ENCODE measurements around the gene MT1B. TPM values are rescaled to one million over a fixed set of nuclear protein-coding genes. Genes with fewer than 3 reads are reported as not detected.
A peak's percentile ranks its signal among the peaks of the same experiment; 100 is the strongest.
"Not testable (repeated sequence)": the region's sequence is repeated elsewhere in the genome, so short reads cannot be mapped to it uniquely, and the experiment has no call there.

MT1B gene
- total and polyA plus RNA-seq, 9 of the 15 experiments (the other 6 are each of a cell fraction or from before 2014, with no cell fraction given): not detected

DNA sequence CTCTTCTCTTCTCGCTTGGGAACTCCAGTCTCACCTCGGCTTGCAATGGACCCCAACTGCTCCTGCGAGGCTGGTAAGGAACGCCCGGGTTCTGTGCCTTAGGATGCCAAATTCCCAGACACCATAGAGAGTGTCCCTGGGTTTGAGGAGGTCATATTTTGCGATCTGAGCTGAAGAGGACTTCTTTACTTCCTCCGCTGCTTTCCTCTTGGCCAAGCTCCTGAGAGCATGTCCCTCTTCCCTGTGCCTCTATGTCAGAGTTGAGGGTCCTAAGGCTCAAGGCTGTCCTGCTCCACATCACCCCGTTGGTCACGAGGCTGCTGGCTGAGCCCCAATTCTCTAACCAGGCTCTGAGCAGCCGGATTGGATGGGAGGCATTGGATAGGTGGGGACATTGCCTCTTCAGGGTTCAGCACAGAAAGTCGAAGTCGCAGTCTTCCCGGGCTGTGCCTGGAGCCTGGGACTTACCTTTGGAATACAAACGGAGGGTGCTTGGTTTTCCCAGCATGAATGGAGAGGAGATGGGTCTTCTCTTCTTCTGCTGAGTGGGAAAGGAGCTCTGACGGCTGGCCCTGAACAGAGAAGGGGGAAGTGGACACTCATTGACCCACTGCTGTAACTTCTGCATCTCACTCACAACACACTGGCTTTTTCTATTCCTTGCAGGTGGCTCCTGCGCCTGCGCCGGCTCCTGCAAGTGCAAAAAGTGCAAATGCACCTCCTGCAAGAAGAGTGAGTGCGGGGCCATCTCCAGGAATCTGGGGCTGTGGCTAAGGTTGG is 18.3 kb downstream of the MT1B start:
- no peak overlapping the region for H3K4me2 ChIP-seq (ENCODE audit: insufficient read depth, low read length)
- no peak overlapping the region for H2AFZ ChIP-seq (ENCODE audit: low read depth, low read length)
- no peaks in the 10 kb centered on the region for H3K36me3 ChIP-seq (ENCODE audit: control insufficient read depth, insufficient read depth, low read length)
- FAIRE-seq (no peak), ATAC-seq (no peak), DNase-seq (ENCODE audit: extremely low read depth in 1 of 4, low spot score in 3 of 4) (no peak)
- peaks cover 43 to 55% of the 10 kb centered on the region in 2 experiments for H3K27me3 ChIP-seq (ENCODE audit: control insufficient read depth in 2 of 2, insufficient read depth in 2 of 2, low read length in 2 of 2)
- H3K4me1 ChIP-seq (replicated peaks in 1 of 2; ENCODE audit: control insufficient read depth in 2 of 2, insufficient read depth in 2 of 2, low read length in 2 of 2): peaks cover 0 to 5% of the 10 kb centered on the region in 2 experiments; a peak in 1 of 5 replicates
- CTCF ChIA-PET (ENCODE audit: low intra/inter-chr PET ratio): interaction anchor here (0.7 kb wide), 1 partner anchor 93 kb away, joined by 3 read pairs; no protein-coding TSS in a partner anchor
- no peak overlapping the region for H3K9ac ChIP-seq (ENCODE audit: insufficient read depth in 1 of 2, low read depth in 2 of 2, low read length in 2 of 2)
- H3K9me3 ChIP-seq (replicated peaks; ENCODE audit: control insufficient read depth, insufficient read depth, low read depth, low read length): no peaks in the 10 kb centered on the region
- no peak overlapping the region for H3K27ac ChIP-seq (ENCODE audit: extremely low read depth, low read depth, low read length)
- no peaks in the 10 kb centered on the region for H3K79me2 ChIP-seq (ENCODE audit: control insufficient read depth, insufficient read depth, low read length)
- no TSS peak for BruUV-seq (replicated peaks)
- in situ Hi-C loops (cut with MboI) (no loop called here), intact Hi-C loops (cut with micrococcal nuclease) (no loop called here)
- H3K4me3 ChIP-seq: no peak overlapping the region
- peaks cover 6% of the 10 kb centered on the region; the same call in 1 of the 2 replicates for H4K20me1 ChIP-seq (replicated peaks; ENCODE audit: control insufficient read depth, insufficient read depth, low read length)
- H3K9me1 ChIP-seq (ENCODE audit: control insufficient read depth, insufficient read depth, low read length): no peaks in the 10 kb centered on the region
- POLR2A ChIA-PET: interaction anchor here (0.5 to 1.1 kb wide), 2 partner anchors 108 to 124 kb away, joined by 3 to 4 read pairs; no protein-coding TSS in a partner anchor
- TF ChIP-seq POU5F1 (IDR thresholded peaks at IDR 0.05; ENCODE audit: borderline replicate concordance, low read depth, low read length, partially characterized antibody): no peak
- TF ChIP-seq NCOA1 (IDR thresholded peaks at IDR 0.05; ENCODE audit: low read depth): no peak
- TF ChIP-seq NRF1 (conservative IDR thresholded peaks at IDR 0.05 in 1 of 2, IDR thresholded peaks at IDR 0.05 in 1 of 2): peak; percentile 81 to 84
- 1% methylated on average over 18 of the region's 19 CpGs for WGBS (ENCODE audit: insufficient coverage, low coverage, missing lambda C conversion rate)

- no TSS peak for BruUV-seq (replicated peaks)
- no peak overlapping the region for H3K4me3 ChIP-seq
- H3K27ac ChIP-seq (ENCODE audit: extremely low read depth, low read depth, low read length): no peak overlapping the region
- FAIRE-seq (no peak), ATAC-seq (no peak), DNase-seq (ENCODE audit: extremely low read depth in 1 of 4, low spot score in 3 of 4) (no peak)
- H3K4me2 ChIP-seq (ENCODE audit: insufficient read depth, low read length): no peak overlapping the region
- H2AFZ ChIP-seq (ENCODE audit: low read depth, low read length): no peak overlapping the region
- H3K9ac ChIP-seq (ENCODE audit: insufficient read depth in 1 of 2, low read depth in 2 of 2, low read length in 2 of 2): no peak overlapping the region
- POLR2A ChIA-PET: interaction anchor here (0.6 kb wide), 1 partner anchor 806 kb away, joined by 3 read pairs; no protein-coding TSS in a partner anchor
- in situ Hi-C loops (cut with MboI) (no loop called here), intact Hi-C loops (cut with micrococcal nuclease) (no loop called here)
- H3K79me2 ChIP-seq (ENCODE audit: control insufficient read depth, insufficient read depth, low read length): no peaks in the 10 kb centered on the region
- CTCF ChIA-PET (ENCODE audit: low intra/inter-chr PET ratio): interaction anchor here (0.7 kb wide), 1 partner anchor 94 kb away, joined by 3 read pairs; no protein-coding TSS in a partner anchor
- peaks cover 0 to 6% of the 10 kb centered on the region in 2 experiments; a peak in 1 of 5 replicates for H3K4me1 ChIP-seq (replicated peaks in 1 of 2; ENCODE audit: control insufficient read depth in 2 of 2, insufficient read depth in 2 of 2, low read length in 2 of 2)
- H4K20me1 ChIP-seq (replicated peaks; ENCODE audit: control insufficient read depth, insufficient read depth, low read length): peaks cover 6% of the 10 kb centered on the region; the same call in 1 of the 2 replicates
- no peaks in the 10 kb centered on the region for H3K9me1 ChIP-seq (ENCODE audit: control insufficient read depth, insufficient read depth, low read length)
- TF ChIP-seq NRF1 (conservative IDR thresholded peaks at IDR 0.05 in 1 of 2, IDR thresholded peaks at IDR 0.05 in 1 of 2) (peak; percentile 37 to 65), SNIP1 (IDR thresholded peaks at IDR 0.05; ENCODE audit: low read depth) (no peak)
- TF ChIP-seq, protein P1, sequence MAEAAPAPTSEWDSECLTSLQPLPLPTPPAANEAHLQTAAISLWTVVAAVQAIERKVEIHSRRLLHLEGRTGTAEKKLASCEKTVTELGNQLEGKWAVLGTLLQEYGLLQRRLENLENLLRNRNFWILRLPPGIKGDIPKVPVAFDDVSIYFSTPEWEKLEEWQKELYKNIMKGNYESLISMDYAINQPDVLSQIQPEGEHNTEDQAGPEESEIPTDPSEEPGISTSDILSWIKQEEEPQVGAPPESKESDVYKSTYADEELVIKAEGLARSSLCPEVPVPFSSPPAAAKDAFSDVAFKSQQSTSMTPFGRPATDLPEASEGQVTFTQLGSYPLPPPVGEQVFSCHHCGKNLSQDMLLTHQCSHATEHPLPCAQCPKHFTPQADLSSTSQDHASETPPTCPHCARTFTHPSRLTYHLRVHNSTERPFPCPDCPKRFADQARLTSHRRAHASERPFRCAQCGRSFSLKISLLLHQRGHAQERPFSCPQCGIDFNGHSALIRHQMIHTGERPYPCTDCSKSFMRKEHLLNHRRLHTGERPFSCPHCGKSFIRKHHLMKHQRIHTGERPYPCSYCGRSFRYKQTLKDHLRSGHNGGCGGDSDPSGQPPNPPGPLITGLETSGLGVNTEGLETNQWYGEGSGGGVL (CRISPR knock-in tag; IDR thresholded peaks at IDR 0.05): no peak
- peaks cover 48 to 60% of the 10 kb centered on the region in 2 experiments for H3K27me3 ChIP-seq (ENCODE audit: control insufficient read depth in 2 of 2, insufficient read depth in 2 of 2, low read length in 2 of 2)
- no peaks in the 10 kb centered on the region for H3K36me3 ChIP-seq (ENCODE audit: control insufficient read depth, insufficient read depth, low read length)
- H3K9me3 ChIP-seq (replicated peaks; ENCODE audit: control insufficient read depth, insufficient read depth, low read depth, low read length): no peaks in the 10 kb centered on the region
- 0% methylated on average over 2 of the region's 2 CpGs for WGBS (ENCODE audit: insufficient coverage, low coverage, missing lambda C conversion rate)
Observed at GRCh38 chr16:56670620-56670934, 18.9 kb downstream of the MT1B start.

GRCh38 chr16:56671691-56672090 is 20.0 kb downstream of the MT1B start:
- H3K4me1 ChIP-seq (replicated peaks in 1 of 2; ENCODE audit: control insufficient read depth in 2 of 2, insufficient read depth in 2 of 2, low read length in 2 of 2): peaks cover 0 to 11% of the 10 kb centered on the region in 2 experiments; a peak in 1 of 5 replicates
- H2AFZ ChIP-seq (ENCODE audit: low read depth, low read length); ATAC-seq; H4K20me1 ChIP-seq (replicated peaks; ENCODE audit: control insufficient read depth, insufficient read depth, low read length); H3K36me3 ChIP-seq (ENCODE audit: control insufficient read depth, insufficient read depth, low read length); H3K9me3 ChIP-seq (replicated peaks; ENCODE audit: control insufficient read depth, insufficient read depth, low read depth, low read length); H3K79me2 ChIP-seq (ENCODE audit: control insufficient read depth, insufficient read depth, low read length); H3K27ac ChIP-seq (ENCODE audit: extremely low read depth, low read depth, low read length); FAIRE-seq; intact Hi-C loops (cut with micrococcal nuclease); H3K4me3 ChIP-seq; H3K9me1 ChIP-seq (ENCODE audit: control insufficient read depth, insufficient read depth, low read length); in situ Hi-C loops (cut with MboI); DNase-seq (ENCODE audit: extremely low read depth in 1 of 4, low spot score in 3 of 4); CTCF ChIA-PET (ENCODE audit: low intra/inter-chr PET ratio); H3K4me2 ChIP-seq (ENCODE audit: insufficient read depth, low read length); BruUV-seq (replicated peaks); H3K9ac ChIP-seq (ENCODE audit: insufficient read depth in 1 of 2, low read depth in 2 of 2, low read length in 2 of 2): not testable (repeated sequence)
- 0% methylated on average over 2 of the region's 2 CpGs for WGBS (ENCODE audit: insufficient coverage, low coverage, missing lambda C conversion rate)
- POLR2A ChIA-PET: interaction anchor here (0.7 kb wide), 1 partner anchor 13 kb away, joined by 4 read pairs; no protein-coding TSS in a partner anchor
- peaks cover 46 to 63% of the 10 kb centered on the region in 2 experiments for H3K27me3 ChIP-seq (ENCODE audit: control insufficient read depth in 2 of 2, insufficient read depth in 2 of 2, low read length in 2 of 2)
